Astrocyte (in vitro differentiated cells and primary cell): Measurements from ENCODE around the gene HTR2B.

Experiments
- CTCF ChIP-seq: IDR thresholded peaks from 2 replicates; pipeline ENCODE4 v1.5.1; 2011; ENCODE audit warnings: low read depth, mild to moderate bottlenecking, inconsistent platforms, low read length, moderate library complexity; ENCODE audit not compliant: insufficient read depth
- EZH2 ChIP-seq: IDR thresholded peaks from 2 replicates; pipeline ENCODE4 v1.6.1; 2012; ENCODE audit warnings: mild to moderate bottlenecking, low read length, inconsistent platforms; ENCODE audit not compliant: insufficient read depth

DNA sequence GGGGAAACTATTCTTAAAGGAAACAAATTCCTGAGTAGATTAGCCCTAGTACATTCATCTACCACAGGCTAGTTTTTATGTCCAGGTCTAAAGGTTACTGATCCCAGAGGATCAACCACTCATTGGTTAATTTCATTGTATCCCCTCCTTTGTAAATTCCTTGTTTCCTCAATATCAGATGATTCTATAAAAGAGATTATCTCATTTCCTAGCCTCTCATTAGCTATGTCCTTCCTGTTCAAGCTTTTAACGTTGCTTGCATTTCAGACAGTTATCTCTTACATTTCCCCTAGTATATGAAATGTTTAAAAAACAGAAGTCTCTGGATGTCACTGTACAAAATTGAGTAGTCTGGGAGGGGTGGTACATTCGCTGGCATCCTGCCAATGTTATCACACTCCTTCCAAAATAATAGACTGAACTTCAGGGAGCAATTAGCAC, 49.4 kb upstream of the HTR2B start:
- TF ChIP-seq CTCF (no peak), EZH2 (no peak)
